Measurements from ENCODE around the gene C2orf68. TPM values are rescaled to one million over a fixed set of nuclear protein-coding genes. Genes with fewer than 3 reads are reported as not detected.
A peak's percentile ranks its signal among the peaks of the same experiment; 100 is the strongest.

Gene C2orf68
- total and polyA plus RNA-seq, 12 donors = 11.7 to 48.9 (median 27.5) TPM

GRCh38 chr2:85577386-85578242, 34.3 kb downstream of the C2orf68 start, which contains the start of gene VAMP8:
VAMP8 (plus strand) TSS chr2:85577586; CDS start chr2:85577647, 61 bp downstream.
- no peaks in the 10 kb centered on the region for H3K27me3 ChIP-seq
- peak within 1 kb of the TSS; percentile 26 to 86 (median 71) for H3K27ac ChIP-seq
- no peaks in the 10 kb centered on the region for H3K9me3 ChIP-seq (replicated peaks in 1 of 3)
- intact Hi-C loops (cut with DNase I) = no loop called here
- peaks cover 9 to 14% of the 10 kb centered on the region in 2 donors for H3K4me1 ChIP-seq (replicated peaks in 1 of 2)
- peak in 2 of 7 donors; percentile 37 to 40 for DNase-seq
- no peak for TF ChIP-seq CTCF (IDR thresholded peaks at IDR 0.05)
- no peak for TF ChIP-seq POLR2A (IDR thresholded peaks at IDR 0.05)
- H3K4me3 ChIP-seq = peak within 1 kb of the TSS in 2 of 4 donors; percentile 2 to 29
- H3K36me3 ChIP-seq (replicated peaks in 1 of 2) = no peaks in the 10 kb centered on the region
- 48 to 59% (median 53%) methylated on average over 18 to 19 of the region's 19 CpGs for WGBS, 4 donors

- Histone ChIP-seq H3K27me3 (no peaks in the 10 kb centered on the region), H3K27ac (peak overlapping the region in 3 of 5 donors; percentile 17 to 86 (median 71)), H3K9me3 (replicated peaks in 1 of 3) (no peaks in the 10 kb centered on the region), H3K4me3 (no peak overlapping the region), H3K4me1 (replicated peaks in 1 of 2) (peaks cover 9 to 14% of the 10 kb centered on the region in 2 donors), H3K36me3 (replicated peaks in 1 of 2) (no peaks in the 10 kb centered on the region)
- DNase-seq = no peak
- 59 to 71% (median 67%) methylated on average over 3 of the region's 3 CpGs for WGBS, 4 donors
- intact Hi-C loops (cut with DNase I) = no loop called here
- TF ChIP-seq POLR2A (IDR thresholded peaks at IDR 0.05) (no peak), CTCF (IDR thresholded peaks at IDR 0.05) (no peak)
Observed at GRCh38 chr2:85577063-85577385, 34.8 kb downstream of the C2orf68 start.

GRCh38 chr2:85575739-85576138, 36.1 kb downstream of the C2orf68 start:
- Histone ChIP-seq H3K9me3 (replicated peaks in 1 of 3) (no peaks in the 10 kb centered on the region), H3K27ac (no peak overlapping the region), H3K36me3 (replicated peaks in 1 of 2) (no peaks in the 10 kb centered on the region), H3K4me3 (no peak overlapping the region), H3K4me1 (replicated peaks in 1 of 2) (peaks cover 9 to 14% of the 10 kb centered on the region in 2 donors), H3K27me3 (no peaks in the 10 kb centered on the region)
- intact Hi-C loops (cut with DNase I) = no loop called here
- no peak for TF ChIP-seq POLR2A (IDR thresholded peaks at IDR 0.05)
- no peak for TF ChIP-seq CTCF (IDR thresholded peaks at IDR 0.05)
- no peak for DNase-seq
- 63 to 72% (median 65%) methylated on average over 8 of the region's 8 CpGs for WGBS, 4 donors

- 69 to 86% (median 77%) methylated on average over 4 of the region's 4 CpGs for WGBS, 4 donors
Observed at GRCh38 chr2:85566265-85566664, 45.6 kb downstream of the C2orf68 start.

More at GRCh38 chr2:85566265-85566664, 45.6 kb downstream of the C2orf68 start:
- Histone ChIP-seq H3K9me3 (replicated peaks in 1 of 3) (no peaks in the 10 kb centered on the region), H3K36me3 (replicated peaks in 1 of 2) (no peaks in the 10 kb centered on the region), H3K27ac (no peak overlapping the region), H3K27me3 (no peaks in the 10 kb centered on the region), H3K4me1 (replicated peaks in 1 of 2) (peaks cover 0 to 6% of the 10 kb centered on the region in 2 donors), H3K4me3 (no peak overlapping the region)
- intact Hi-C loops (cut with DNase I) = no loop called here
- no peak for DNase-seq
- no peak for TF ChIP-seq CTCF (IDR thresholded peaks at IDR 0.05)
- no peak for TF ChIP-seq POLR2A (IDR thresholded peaks at IDR 0.05)

All from adrenal gland (tissue), 12 donors.